A673 (cell line): ENCODE results near the gene CPNE2.

Experiments used
- EZH2 ChIP-seq: fragments of 200-600 bp; sonication (generic); IDR thresholded peaks from 2 replicates; pipeline ENCODE4 v1.6.1; 2017; ENCODE audit warnings: borderline replicate concordance, low read depth, mild to moderate bottlenecking, mixed read lengths, antibody characterized with exemption, low read length; ENCODE audit not compliant: poor library complexity, severe bottlenecking
- TF ChIP-seq, protein P1 (sequence below): fragments of 300-800, 200-600 bp; sonication (generic); conservative IDR thresholded peaks from 2 replicates; pipeline ENCODE4 v1.5.1; 2017; ENCODE audit warnings: low read depth, mild to moderate bottlenecking, antibody characterized with exemption, low read length, moderate library complexity, mixed read lengths

DNA sequence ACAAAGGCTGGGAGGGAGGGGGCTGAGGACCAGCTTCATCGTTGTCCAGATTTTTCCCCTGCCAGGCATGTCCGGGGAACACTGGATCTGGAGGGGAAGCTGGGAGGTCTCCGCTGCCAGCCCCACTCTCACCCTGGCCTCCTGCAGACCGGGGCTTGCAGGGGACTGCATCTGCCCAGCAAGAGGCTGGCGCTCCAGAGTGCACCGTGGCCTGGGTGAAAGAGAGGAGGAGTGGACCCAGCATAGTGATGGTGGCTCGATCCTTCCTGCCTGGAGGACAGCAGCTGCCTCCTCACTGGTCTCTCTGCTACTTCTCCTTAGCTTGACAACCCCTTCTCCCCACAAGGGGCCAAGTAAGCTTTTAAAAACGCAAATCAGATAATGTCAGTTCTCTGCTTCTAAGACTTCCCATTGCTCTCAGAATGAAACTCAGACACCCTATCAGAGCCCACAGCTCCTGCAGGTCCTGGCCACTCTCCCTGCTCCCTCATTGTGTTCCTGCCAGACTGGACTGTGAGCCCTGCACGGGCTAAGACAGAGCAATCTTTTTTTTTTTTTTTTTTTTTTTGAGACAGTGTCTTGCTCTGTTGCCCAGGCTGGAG is 15.0 kb downstream of the CPNE2 start:
- no peak for TF ChIP-seq EZH2
- TF ChIP-seq, protein P1, sequence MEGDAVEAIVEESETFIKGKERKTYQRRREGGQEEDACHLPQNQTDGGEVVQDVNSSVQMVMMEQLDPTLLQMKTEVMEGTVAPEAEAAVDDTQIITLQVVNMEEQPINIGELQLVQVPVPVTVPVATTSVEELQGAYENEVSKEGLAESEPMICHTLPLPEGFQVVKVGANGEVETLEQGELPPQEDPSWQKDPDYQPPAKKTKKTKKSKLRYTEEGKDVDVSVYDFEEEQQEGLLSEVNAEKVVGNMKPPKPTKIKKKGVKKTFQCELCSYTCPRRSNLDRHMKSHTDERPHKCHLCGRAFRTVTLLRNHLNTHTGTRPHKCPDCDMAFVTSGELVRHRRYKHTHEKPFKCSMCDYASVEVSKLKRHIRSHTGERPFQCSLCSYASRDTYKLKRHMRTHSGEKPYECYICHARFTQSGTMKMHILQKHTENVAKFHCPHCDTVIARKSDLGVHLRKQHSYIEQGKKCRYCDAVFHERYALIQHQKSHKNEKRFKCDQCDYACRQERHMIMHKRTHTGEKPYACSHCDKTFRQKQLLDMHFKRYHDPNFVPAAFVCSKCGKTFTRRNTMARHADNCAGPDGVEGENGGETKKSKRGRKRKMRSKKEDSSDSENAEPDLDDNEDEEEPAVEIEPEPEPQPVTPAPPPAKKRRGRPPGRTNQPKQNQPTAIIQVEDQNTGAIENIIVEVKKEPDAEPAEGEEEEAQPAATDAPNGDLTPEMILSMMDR = no peak
